Mucosa of stomach (tissue), 1 donor: ENCODE results near the gene STK38L.

ENCODE experiments used
- H3K27me3 ChIP-seq: one replicate; pipeline ENCODE4 v1.7.0; 2013; ENCODE audit warnings: mild to moderate bottlenecking, low read length; ENCODE audit not compliant: control insufficient read depth, insufficient read depth
- H3K36me3 ChIP-seq: one replicate; pipeline ENCODE4 v1.7.0; 2013; ENCODE audit warnings: low read length; ENCODE audit not compliant: control insufficient read depth, insufficient read depth
- H3K4me1 ChIP-seq: one replicate; pipeline ENCODE4 v1.7.0; 2013; ENCODE audit warnings: mild to moderate bottlenecking, low read length; ENCODE audit not compliant: control insufficient read depth, insufficient read depth
- H3K4me3 ChIP-seq: one replicate; pipeline ENCODE4 v1.7.0; 2013; ENCODE audit warnings: low read length
- H3K9ac ChIP-seq: one replicate; pipeline ENCODE4 v1.7.0; 2013; ENCODE audit warnings: mild to moderate bottlenecking, low read length, moderate library complexity
- H3K9me3 ChIP-seq: one replicate; pipeline ENCODE4 v1.7.0; 2013; ENCODE audit warnings: mild to moderate bottlenecking, low read length, moderate library complexity; ENCODE audit not compliant: control insufficient read depth
- donor health status: Pancreatic carcinoma.

The STK38L gene

DNA sequence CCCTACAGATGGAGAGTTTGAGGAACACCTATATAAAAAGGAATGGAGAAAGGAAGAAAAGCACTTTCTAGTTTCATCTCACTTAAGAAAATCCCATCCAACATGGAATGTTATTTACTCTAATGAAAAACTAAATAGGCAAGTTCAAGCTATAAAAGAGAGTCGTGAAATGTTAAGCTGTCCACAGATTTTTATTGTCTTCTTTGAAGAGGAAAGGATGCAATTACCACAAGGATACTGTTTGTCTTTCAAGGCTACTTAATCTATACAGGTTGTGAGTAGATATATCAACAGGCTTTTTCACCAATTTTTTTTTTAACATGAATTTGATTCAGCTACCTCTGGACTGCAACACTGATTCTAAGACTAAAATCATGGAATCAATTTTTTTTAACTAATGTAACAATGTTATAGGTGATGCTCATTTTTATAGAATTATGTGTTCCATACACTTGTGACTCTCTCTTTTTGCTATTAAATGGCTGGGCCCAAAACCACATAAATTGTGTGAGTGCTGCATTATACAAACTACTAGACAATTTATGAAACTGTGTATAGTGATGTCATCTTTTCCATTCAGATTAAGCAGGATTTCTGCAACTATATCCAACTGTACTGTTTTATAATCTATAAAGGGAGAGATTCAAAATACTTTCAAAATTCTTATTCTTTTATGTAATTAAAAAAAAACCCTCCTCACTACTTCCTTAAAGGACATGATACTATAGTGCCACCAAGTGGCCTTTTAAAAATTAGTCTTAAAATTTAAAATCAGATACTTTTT lies 61.8 kb downstream of the STK38L start:
- Histone ChIP-seq H3K4me1 (peaks cover 12% of the 10 kb centered on the region), H3K27me3 (no peaks in the 10 kb centered on the region), H3K9me3 (no peaks in the 10 kb centered on the region), H3K36me3 (no peaks in the 10 kb centered on the region), H3K4me3 (no peak overlapping the region), H3K9ac (no peak overlapping the region)

DNA sequence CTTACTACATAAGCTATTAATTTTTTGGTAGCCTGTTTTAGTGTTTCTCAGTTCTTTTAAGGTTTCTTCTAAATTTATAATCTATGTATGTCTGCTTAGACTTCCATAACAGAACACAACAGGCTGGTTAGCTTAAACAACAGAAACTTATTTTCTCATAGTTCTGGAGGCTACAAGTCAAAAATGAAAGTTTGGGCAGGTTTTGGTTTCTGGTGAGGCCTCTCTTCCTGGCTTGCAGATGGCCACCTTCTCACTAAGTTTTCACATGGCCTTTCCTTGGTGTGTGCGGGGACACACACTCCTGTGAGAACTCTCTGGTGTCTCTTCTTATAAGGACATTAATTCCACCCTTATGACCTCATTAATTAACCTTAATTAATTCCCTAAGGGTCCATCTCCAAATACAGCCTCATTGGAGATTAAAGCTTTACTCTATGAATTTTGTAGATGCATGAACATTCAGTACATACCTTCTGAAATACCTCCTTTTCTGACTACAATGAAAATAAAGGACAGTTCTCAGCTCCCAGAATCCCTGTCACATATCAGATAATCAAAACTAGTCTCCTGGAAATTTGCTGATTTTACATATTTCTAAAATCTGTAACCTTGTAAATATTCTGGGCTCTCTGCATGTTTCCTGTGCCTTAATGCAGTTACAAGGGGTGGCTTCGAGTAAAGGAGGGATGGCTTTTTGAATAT lies 65.4 kb downstream of the STK38L start:
- Histone ChIP-seq H3K4me3 (no peak overlapping the region), H3K9ac (no peak overlapping the region), H3K36me3 (no peaks in the 10 kb centered on the region), H3K27me3 (no peaks in the 10 kb centered on the region), H3K9me3 (no peaks in the 10 kb centered on the region), H3K4me1 (peaks cover 8% of the 10 kb centered on the region)

DNA sequence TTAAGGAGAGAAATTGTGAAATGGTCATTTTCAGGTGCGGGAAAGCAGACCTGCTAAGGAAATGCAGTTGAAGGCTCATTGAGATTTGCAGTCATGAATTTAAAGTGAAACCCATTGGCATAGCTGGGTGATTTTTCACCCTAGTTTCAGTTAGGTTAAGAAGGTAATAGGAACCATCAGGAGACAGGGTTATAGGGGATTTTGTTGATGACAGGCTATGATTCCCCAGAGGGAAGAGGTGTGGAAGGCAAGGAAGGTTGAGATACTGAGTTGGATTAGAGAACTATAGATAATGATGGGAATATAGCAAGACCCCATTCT lies 65.9 kb downstream of the STK38L start:
- no peaks in the 10 kb centered on the region for H3K9me3 ChIP-seq
- H3K36me3 ChIP-seq = no peaks in the 10 kb centered on the region

DNA sequence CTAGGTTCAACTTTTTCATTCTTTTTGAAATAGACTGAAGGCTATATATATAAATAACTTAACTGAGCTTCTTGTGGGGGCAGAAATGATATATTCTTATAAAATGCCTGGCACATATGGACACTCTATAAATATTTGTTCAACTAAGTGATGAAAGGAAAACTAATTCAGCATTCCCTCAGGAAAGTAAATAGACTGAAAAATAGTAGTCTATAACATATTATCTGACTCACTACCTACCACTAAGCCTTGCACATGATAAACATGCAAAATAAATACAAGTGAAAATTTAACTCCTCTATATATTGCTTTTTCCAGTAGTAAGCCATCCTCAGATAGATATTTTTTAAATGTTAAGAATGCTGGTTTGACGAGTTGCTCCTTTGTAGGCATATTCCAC lies 72.9 kb downstream of the STK38L start:
- no peak overlapping the region for H3K4me3 ChIP-seq
- H3K4me1 ChIP-seq = peaks cover 10% of the 10 kb centered on the region
- H3K9me3 ChIP-seq = no peaks in the 10 kb centered on the region
- peaks cover 5% of the 10 kb centered on the region for H3K36me3 ChIP-seq
- no peaks in the 10 kb centered on the region for H3K27me3 ChIP-seq
- H3K9ac ChIP-seq = no peak overlapping the region

More for the DNA sequence above, 65.9 kb downstream of the STK38L start:
- Histone ChIP-seq H3K4me3 (no peak overlapping the region), H3K9ac (no peak overlapping the region), H3K27me3 (no peaks in the 10 kb centered on the region), H3K4me1 (peaks cover 7% of the 10 kb centered on the region)

DNA sequence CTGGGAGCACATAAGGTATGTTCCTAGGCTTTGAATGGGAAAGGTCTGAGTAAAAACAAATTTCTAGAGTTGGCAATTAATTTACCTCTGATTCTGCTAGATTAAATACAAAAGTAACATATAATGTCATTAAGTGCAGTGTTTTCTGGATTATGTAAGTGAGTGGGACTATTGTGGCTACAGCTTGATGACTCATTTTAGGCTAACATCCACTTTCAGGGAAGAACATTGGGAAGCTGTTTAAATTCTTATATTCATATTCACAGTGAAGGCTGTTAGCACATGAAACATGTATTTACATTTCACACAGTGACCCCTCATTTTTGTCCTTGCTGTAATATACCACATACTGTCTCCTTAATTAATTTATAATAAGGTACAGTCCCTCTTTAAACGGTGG lies 75.3 kb downstream of the STK38L start:
- Histone ChIP-seq H3K4me1 (peaks cover 10% of the 10 kb centered on the region), H3K9ac (no peak overlapping the region), H3K9me3 (no peaks in the 10 kb centered on the region), H3K27me3 (no peaks in the 10 kb centered on the region), H3K36me3 (peaks cover 5% of the 10 kb centered on the region), H3K4me3 (no peak overlapping the region)

DNA sequence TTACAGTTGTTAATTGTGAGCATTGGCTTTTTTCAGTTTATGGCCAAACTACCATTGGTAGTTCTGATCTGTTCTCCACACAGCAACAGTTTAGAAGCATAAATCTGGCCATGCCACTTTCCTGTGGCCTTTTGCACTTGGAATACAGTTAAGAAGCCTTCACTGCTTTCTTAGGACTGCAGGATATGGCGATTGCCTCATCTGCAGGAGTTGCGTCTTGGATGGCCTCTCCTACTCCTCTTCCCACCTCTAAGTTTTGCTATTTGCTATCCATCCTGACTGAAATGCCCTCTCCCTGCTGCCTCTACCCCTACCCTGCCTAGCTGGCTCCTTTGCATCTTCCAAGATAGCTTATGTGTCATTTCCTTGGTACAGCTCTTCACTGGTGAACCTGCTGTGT lies 75.8 kb downstream of the STK38L start:
- H3K4me3 ChIP-seq = no peak overlapping the region
- no peaks in the 10 kb centered on the region for H3K27me3 ChIP-seq
- H3K9ac ChIP-seq = no peak overlapping the region
- peaks cover 5% of the 10 kb centered on the region for H3K36me3 ChIP-seq
- H3K4me1 ChIP-seq = peaks cover 10% of the 10 kb centered on the region
- H3K9me3 ChIP-seq = no peaks in the 10 kb centered on the region

DNA sequence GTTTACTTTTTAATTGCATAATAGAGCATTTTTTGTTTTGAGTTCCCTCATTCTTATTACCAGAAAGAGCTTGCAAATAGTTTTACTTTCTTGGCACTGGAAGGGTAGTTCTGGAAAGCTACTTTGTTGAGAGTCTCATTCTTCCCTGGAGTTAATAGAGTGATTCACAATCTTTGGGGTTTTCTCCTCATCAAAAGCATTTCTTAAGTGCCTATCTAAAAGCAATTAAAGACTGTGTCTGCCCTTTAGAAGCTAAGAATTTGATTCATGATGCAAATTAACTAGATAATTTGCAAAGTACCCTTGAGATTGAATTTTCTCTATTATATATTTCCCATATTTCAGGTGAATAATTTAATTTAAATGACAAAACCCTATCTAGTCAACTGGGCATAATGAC lies 80.4 kb downstream of the STK38L start:
- Histone ChIP-seq H3K9ac (no peak overlapping the region), H3K4me3 (no peak overlapping the region), H3K4me1 (no peaks in the 10 kb centered on the region), H3K9me3 (no peaks in the 10 kb centered on the region), H3K27me3 (no peaks in the 10 kb centered on the region), H3K36me3 (peaks cover 5% of the 10 kb centered on the region)

DNA sequence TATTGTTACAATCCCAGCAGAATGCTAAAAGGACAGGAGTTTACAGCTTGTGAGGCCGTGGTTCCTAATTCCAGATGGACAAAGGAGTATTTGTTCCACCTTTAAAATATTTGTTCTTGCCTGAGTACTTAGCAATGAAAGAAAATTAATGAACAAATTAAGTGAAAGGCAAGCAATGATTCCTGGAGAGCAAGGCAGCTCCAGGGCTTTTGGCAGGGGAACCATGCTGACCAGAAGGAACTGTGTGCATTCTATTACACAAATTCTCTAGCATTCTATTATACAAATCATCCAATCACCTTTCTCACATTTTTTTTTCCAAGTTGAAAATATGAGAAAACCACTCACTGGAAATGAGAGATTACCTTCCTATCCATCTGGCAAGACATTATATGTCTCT lies 86.8 kb downstream of the STK38L start:
- Histone ChIP-seq H3K4me1 (peaks cover 35% of the 10 kb centered on the region), H3K27me3 (no peaks in the 10 kb centered on the region), H3K36me3 (no peaks in the 10 kb centered on the region), H3K9me3 (no peaks in the 10 kb centered on the region), H3K9ac (peak overlapping the region; percentile 3), H3K4me3 (no peak overlapping the region)

DNA sequence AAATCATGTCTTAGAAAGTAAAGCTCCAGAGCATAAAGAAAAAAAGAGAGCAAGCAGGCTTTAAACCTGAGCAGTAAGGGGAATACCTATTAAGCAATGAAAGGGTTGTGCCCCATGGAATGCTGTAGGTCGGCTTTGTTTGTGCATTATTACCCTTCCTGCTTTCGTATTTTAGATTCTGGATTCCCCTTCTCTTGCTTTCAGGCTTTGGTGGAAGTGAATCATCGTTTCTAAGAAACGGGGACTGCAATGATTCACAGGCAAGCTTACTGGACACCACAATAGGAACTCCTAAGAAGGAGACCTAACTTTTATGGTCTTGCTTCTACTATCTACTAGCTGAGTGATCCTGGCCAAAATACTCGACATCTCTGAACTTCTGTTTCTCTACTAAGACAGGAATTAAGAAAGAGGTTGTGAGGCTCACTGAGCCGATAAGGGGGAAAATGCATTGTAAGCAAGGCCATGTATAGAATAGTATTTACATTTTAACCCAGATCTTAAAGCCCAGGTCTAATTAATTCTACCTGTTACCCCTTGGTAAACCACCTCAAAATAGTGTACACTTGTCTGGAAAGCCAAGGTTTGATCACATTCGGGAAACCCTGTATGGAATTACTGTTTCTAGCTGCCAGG lies 87.3 kb downstream of the STK38L start:
- peak overlapping the region; percentile 3 for H3K9ac ChIP-seq
- no peaks in the 10 kb centered on the region for H3K27me3 ChIP-seq
- no peak overlapping the region for H3K4me3 ChIP-seq
- H3K4me1 ChIP-seq = peaks cover 40% of the 10 kb centered on the region
- no peaks in the 10 kb centered on the region for H3K36me3 ChIP-seq
- H3K9me3 ChIP-seq = no peaks in the 10 kb centered on the region

DNA sequence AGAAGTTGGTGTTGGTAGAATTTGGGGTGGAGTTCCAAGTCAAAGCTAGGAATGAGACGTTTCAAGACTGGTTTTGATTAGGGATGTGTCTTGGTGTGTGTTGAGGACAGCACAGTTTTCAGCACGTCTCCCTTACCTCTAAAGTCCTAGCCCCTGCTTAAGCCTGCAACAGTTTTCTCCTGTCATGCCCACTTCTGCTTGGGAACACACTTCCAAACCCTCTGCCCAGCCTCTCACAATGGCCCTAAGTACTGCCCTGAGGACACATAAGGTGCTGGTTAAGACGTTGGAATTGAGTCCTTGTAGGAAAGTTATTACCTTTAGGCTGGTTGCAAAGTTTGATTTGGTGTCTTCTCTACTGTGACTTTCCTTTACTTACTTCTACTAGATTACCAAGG lies 87.8 kb downstream of the STK38L start:
- H3K4me1 ChIP-seq = peaks cover 40% of the 10 kb centered on the region
- no peaks in the 10 kb centered on the region for H3K27me3 ChIP-seq
- H3K4me3 ChIP-seq = no peak overlapping the region
- H3K9ac ChIP-seq = no peak overlapping the region
- H3K36me3 ChIP-seq = no peaks in the 10 kb centered on the region
- H3K9me3 ChIP-seq = no peaks in the 10 kb centered on the region

DNA sequence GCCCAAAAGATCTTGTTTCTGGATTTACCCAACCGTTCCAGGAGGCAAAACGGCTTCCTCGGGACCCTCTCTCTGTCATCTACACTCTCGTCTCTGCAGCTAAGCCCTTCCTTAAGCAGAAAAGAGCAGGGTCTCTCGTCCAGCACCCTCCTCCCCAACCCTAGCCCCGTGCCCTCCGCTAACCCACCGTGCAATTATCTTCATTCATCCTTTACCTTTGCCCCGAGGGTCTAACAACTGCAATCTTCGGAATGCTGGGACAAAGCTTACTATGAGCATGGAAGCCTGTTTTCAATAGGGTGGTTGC lies 88.3 kb downstream of the STK38L start:
- Histone ChIP-seq H3K36me3 (no peaks in the 10 kb centered on the region), H3K9me3 (no peaks in the 10 kb centered on the region), H3K4me1 (peaks cover 45% of the 10 kb centered on the region), H3K4me3 (peak overlapping the region; percentile 12), H3K27me3 (no peaks in the 10 kb centered on the region), H3K9ac (peak overlapping the region; percentile 74)

DNA sequence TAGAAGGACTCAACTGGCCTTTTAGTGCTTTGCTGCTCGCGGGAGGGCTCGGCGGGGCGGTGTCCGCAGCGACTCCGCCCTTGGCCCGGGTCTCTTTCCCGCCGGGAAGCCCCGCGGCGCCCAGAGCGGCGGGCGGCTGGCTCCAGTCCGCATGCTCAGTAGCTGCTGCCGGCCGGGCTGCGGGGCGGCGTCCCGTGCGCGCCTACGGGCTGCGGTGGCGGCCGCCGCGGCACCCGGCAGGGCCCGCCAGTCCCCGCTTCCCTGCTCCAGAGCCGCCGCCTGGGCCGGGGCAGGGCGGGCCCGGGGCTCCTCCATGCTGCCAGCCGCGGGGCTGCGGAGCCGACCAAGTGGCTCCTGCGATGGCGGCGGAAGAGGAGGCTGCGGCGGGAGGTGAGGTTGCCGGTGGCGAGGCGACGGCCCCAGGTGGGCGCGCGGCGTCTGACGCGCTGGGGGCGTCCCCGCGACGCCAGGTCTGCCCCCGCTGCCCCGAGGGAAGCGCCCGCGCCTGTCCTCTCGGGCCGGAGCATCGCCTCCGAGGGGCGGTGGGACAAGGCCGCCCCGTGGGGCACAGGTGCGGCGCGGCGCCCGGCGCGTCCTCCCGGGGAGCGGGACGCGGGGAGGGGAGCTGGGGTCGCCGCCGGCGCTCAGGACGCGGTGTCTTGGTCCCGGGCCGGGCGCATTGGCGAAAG lies 88.8 kb downstream of the STK38L start, which contains the start of gene BMAL2:
BMAL2 (plus strand) TSS at position 123 of the 689 bp plus-strand sequence; CDS start at position 360, 237 bp downstream.
- Histone ChIP-seq H3K27me3 (no peaks in the 10 kb centered on the region), H3K9me3 (no peaks in the 10 kb centered on the region), H3K4me3 (peak within 1 kb of the TSS; percentile 64), H3K4me1 (peaks cover 49% of the 10 kb centered on the region), H3K9ac (peak within 1 kb of the TSS; percentile 81), H3K36me3 (no peaks in the 10 kb centered on the region)
